ENCODE data around the gene KDM2A.
"Not testable (repeated sequence)": the region's sequence is repeated elsewhere in the genome, so short reads cannot be mapped to it uniquely, and the experiment has no call there.

KDM2A gene

DNA sequence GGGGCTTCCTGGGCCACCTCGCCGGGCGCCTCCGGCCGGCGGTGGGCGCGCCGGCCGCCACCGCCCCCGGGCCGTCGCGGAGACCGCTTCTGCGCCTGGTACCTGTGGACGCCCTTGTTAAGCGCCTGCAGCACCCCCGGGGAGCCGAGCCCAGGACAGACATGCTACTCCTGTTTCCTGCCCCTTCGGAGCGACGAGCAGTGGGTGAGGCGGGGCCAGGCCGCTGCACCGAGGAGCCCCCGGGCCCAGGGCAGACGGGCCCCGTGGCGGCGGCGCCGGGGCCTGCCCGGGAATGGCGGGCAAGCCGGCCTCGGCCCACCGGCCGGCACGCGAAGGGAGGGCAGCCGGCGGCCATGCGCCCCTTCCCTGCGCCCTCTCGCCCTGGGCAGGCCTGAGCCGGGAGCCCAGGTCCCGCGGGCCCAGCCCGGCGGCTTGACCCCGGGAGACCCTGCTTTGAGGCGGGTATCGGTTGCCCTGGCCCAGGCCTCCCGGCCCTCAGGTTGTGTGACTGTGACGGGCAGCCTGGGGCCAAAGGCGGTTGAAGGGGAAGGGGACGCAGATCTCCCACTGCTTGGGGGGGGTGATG is 789 bp upstream of the KDM2A start:
- Histone ChIP-seq H3K79me2 (ENCODE audit: control insufficient read depth, insufficient read depth, low read length) (peaks cover 35% of the 10 kb centered on the region), H2AK5ac (ENCODE audit: low read length) (no peak overlapping the region), H3K23ac (ENCODE audit: low read length) (peak overlapping the region; percentile 94), H3K27me3 (ENCODE audit: insufficient read depth, low read length, poor library complexity) (peaks cover 1% of the 10 kb centered on the region), H3K36me3 (ENCODE audit: control insufficient read depth, insufficient read depth, low read length) (no peaks in the 10 kb centered on the region), H3K4me1 (ENCODE audit: control insufficient read depth, low read depth, low read length) (no peaks in the 10 kb centered on the region), H3K4me2 (ENCODE audit: low read length) (peak overlapping the region; percentile 73), H2BK120ac (ENCODE audit: low read depth, low read length) (peak overlapping the region; percentile 89), H3K27ac (ENCODE audit: low read depth, low read length) (peak overlapping the region; percentile 95), H3K4me3 (ENCODE audit: low read length) (peak overlapping the region; percentile 7), H2BK5ac (ENCODE audit: low read length) (peak overlapping the region; percentile 35), H3K79me1 (ENCODE audit: low read length) (peaks cover 3% of the 10 kb centered on the region), H3K4ac (ENCODE audit: low read depth, low read length) (peak overlapping the region; percentile 97), H3K18ac (ENCODE audit: low read length) (peak overlapping the region; percentile 100), H4K5ac (ENCODE audit: low read length) (no peak overlapping the region), H3K9ac (ENCODE audit: low read length) (peak overlapping the region; percentile 77), H4K8ac (ENCODE audit: low read depth, low read length) (peak overlapping the region; percentile 96), H3K56ac (ENCODE audit: low read length) (peak overlapping the region; percentile 92), H2BK15ac (replicated peaks; ENCODE audit: low read depth) (peak overlapping the region; percentile 61)
- peak; percentile 57 for DNase-seq
- WGBS (ENCODE audit: extremely low coverage, insufficient coverage, low lambda C conversion rate): no CpG with 5 or more reads among the region's 59 CpGs

DNA sequence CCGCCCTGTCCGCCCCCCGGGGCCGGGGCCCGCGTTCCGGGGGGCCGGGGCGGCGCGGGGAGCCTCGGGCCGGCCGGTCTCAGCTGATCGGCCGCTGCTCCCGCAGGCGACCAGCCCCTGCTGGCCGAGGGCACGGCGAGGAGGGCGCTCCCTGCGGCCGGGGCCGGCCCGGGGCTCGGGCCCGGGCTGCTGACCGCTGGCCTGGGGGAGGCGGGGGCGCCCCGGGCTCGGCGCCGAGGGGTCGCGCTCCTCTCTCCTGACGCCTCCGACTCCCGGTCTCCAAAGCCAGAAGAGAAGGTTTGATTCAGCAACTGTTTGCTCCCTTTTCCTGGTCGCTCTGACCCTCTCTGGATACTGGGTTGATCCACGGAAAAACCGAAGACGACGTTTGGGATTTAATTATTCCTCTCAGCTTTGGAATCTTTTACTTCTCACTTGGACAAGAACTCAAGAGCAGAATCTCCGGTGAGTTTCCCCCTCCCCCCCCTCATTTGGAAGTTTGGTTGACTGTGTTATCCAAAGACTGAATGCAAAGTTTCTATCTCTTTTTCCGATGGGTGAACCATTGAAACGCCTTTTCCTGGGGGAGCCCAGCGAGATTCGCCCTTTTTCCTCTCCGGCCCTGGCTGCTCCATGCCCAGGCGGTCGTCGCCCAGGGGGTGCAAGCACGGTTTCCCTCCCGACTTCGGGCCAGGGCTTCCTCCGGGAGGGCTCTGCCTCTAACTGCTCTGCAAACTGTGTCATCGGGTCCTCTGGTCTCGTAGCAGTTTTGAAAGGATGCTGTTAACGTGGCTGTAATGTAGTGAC is 725 bp downstream of the KDM2A start:
- H4K5ac ChIP-seq (ENCODE audit: low read length): no peak overlapping the region
- peak overlapping the region; percentile 29 for H3K4me2 ChIP-seq (ENCODE audit: low read length)
- H3K4ac ChIP-seq (ENCODE audit: low read depth, low read length): peak overlapping the region; percentile 97
- H3K9ac ChIP-seq (ENCODE audit: low read length): peak overlapping the region; percentile 97
- H2AK5ac ChIP-seq (ENCODE audit: low read length): no peak overlapping the region
- peak overlapping the region; percentile 98 for H3K18ac ChIP-seq (ENCODE audit: low read length)
- peak overlapping the region; percentile 59 for H4K8ac ChIP-seq (ENCODE audit: low read depth, low read length)
- H3K4me3 ChIP-seq (ENCODE audit: low read length): peak overlapping the region; percentile 99
- peaks cover 1% of the 10 kb centered on the region for H3K27me3 ChIP-seq (ENCODE audit: insufficient read depth, low read length, poor library complexity)
- peaks cover 3% of the 10 kb centered on the region for H3K79me1 ChIP-seq (ENCODE audit: low read length)
- H3K36me3 ChIP-seq (ENCODE audit: control insufficient read depth, insufficient read depth, low read length): no peaks in the 10 kb centered on the region
- peak overlapping the region; percentile 95 for H3K56ac ChIP-seq (ENCODE audit: low read length)
- no peaks in the 10 kb centered on the region for H3K4me1 ChIP-seq (ENCODE audit: control insufficient read depth, low read depth, low read length)
- H2BK120ac ChIP-seq (ENCODE audit: low read depth, low read length): peak overlapping the region; percentile 90
- no peak overlapping the region for H2BK15ac ChIP-seq (replicated peaks; ENCODE audit: low read depth)
- H3K79me2 ChIP-seq (ENCODE audit: control insufficient read depth, insufficient read depth, low read length): peaks cover 41% of the 10 kb centered on the region
- H2BK5ac ChIP-seq (ENCODE audit: low read length): peak overlapping the region; percentile 45
- peak; percentile 41 for DNase-seq
- no CpG with 5 or more reads among the region's 61 CpGs for WGBS (ENCODE audit: extremely low coverage, insufficient coverage, low lambda C conversion rate)
- H3K27ac ChIP-seq (ENCODE audit: low read depth, low read length): peak overlapping the region; percentile 98
- H3K23ac ChIP-seq (ENCODE audit: low read length): peak overlapping the region; percentile 100

DNA sequence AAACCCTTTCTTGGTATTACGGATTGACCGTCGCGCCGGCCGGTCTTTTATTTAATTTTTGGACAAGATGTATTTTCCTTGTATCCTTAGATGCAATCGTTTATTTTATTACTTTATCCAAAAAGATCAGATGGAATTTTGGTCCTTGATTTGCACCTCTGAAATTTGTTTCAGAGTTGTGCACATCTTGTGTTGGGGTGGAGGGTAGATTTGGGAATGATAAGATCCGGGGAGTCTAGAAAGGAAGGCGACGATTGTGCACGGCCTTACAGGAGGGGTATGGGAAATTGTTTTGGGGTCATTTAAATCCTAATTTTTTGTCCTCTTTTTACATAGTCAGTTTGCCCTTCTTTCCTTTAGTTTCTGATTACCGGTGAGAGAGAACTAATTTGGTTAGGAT is 1.4 kb downstream of the KDM2A start:
- H3K36me3 ChIP-seq (ENCODE audit: control insufficient read depth, insufficient read depth, low read length): no peaks in the 10 kb centered on the region

DNA sequence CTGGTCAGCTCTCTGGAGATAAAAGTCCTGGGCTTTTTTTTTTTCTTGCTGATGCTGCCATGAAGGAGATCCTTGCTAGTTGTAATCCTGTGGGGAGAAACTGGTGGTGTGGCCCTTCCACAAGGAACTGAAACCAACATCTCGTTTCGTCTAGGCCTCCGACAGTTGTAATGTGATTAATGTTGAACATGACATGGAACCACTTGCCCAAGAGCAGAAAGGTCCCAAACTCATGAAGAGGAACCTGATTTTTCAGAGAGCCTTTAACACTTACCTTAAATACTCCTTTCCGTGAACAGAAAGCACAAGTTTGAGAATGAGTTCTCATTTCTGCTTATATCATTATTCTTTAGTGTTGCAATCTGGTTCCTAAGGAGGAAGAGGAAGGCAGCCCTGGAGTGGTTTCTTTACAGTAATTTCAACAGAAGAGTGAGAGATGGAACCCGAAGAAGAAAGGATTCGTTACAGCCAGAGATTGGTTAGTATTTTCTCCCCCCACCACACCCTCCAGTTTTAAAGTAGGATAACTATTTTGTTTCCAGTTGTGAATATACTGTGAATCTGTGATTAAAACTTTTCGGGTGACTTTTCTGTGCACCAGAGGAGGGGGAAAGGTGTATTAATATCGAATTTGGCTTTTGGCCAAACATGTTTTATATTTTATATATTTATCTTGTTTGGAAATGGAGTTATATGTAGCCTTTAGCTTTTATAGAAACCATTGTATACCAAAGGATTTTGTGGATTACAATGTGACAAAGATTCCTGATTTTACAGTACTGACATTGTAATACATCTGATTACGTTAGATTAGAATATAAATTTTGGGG is 2.0 kb downstream of the KDM2A start:
- H3K56ac ChIP-seq (ENCODE audit: low read length): peak overlapping the region; percentile 95
- peaks cover 45% of the 10 kb centered on the region for H3K79me2 ChIP-seq (ENCODE audit: control insufficient read depth, insufficient read depth, low read length)
- no peak overlapping the region for H2AK5ac ChIP-seq (ENCODE audit: low read length)
- H3K79me1 ChIP-seq (ENCODE audit: low read length): peaks cover 5% of the 10 kb centered on the region
- H2BK5ac ChIP-seq (ENCODE audit: low read length): no peak overlapping the region
- H3K4me2 ChIP-seq (ENCODE audit: low read length): peak overlapping the region; percentile 29
- no peak overlapping the region for H2BK15ac ChIP-seq (replicated peaks; ENCODE audit: low read depth)
- H4K8ac ChIP-seq (ENCODE audit: low read depth, low read length): no peak overlapping the region
- H3K9ac ChIP-seq (ENCODE audit: low read length): peak overlapping the region; percentile 97
- no peak for DNase-seq
- H2BK120ac ChIP-seq (ENCODE audit: low read depth, low read length): no peak overlapping the region
- H3K27ac ChIP-seq (ENCODE audit: low read depth, low read length): no peak overlapping the region
- no peaks in the 10 kb centered on the region for H3K36me3 ChIP-seq (ENCODE audit: control insufficient read depth, insufficient read depth, low read length)
- peaks cover 1% of the 10 kb centered on the region for H3K27me3 ChIP-seq (ENCODE audit: insufficient read depth, low read length, poor library complexity)
- no peak overlapping the region for H4K5ac ChIP-seq (ENCODE audit: low read length)
- H3K18ac ChIP-seq (ENCODE audit: low read length): no peak overlapping the region
- no peak overlapping the region for H3K23ac ChIP-seq (ENCODE audit: low read length)
- no CpG with 5 or more reads among the region's 9 CpGs for WGBS (ENCODE audit: extremely low coverage, insufficient coverage, low lambda C conversion rate)
- H3K4me3 ChIP-seq (ENCODE audit: low read length): peak overlapping the region; percentile 99
- no peaks in the 10 kb centered on the region for H3K4me1 ChIP-seq (ENCODE audit: control insufficient read depth, low read depth, low read length)
- H3K4ac ChIP-seq (ENCODE audit: low read depth, low read length): no peak overlapping the region

More for the DNA sequence above, 1.4 kb downstream of the KDM2A start:
- Histone ChIP-seq H3K18ac (ENCODE audit: low read length) (no peak overlapping the region), H3K4me1 (ENCODE audit: control insufficient read depth, low read depth, low read length) (no peaks in the 10 kb centered on the region), H4K5ac (ENCODE audit: low read length) (no peak overlapping the region), H3K56ac (ENCODE audit: low read length) (peak overlapping the region; percentile 95), H3K4ac (ENCODE audit: low read depth, low read length) (no peak overlapping the region), H2BK120ac (ENCODE audit: low read depth, low read length) (no peak overlapping the region), H3K4me2 (ENCODE audit: low read length) (peak overlapping the region; percentile 29), H3K79me2 (ENCODE audit: control insufficient read depth, insufficient read depth, low read length) (peaks cover 45% of the 10 kb centered on the region), H2BK15ac (replicated peaks; ENCODE audit: low read depth) (no peak overlapping the region), H3K9ac (ENCODE audit: low read length) (peak overlapping the region; percentile 97), H3K4me3 (ENCODE audit: low read length) (peak overlapping the region; percentile 99), H2BK5ac (ENCODE audit: low read length) (no peak overlapping the region), H3K79me1 (ENCODE audit: low read length) (peaks cover 5% of the 10 kb centered on the region), H3K27ac (ENCODE audit: low read depth, low read length) (no peak overlapping the region), H4K8ac (ENCODE audit: low read depth, low read length) (no peak overlapping the region), H2AK5ac (ENCODE audit: low read length) (no peak overlapping the region), H3K27me3 (ENCODE audit: insufficient read depth, low read length, poor library complexity) (peaks cover 1% of the 10 kb centered on the region), H3K23ac (ENCODE audit: low read length) (peak overlapping the region; percentile 100)
- no CpG with 5 or more reads among the region's 12 CpGs for WGBS (ENCODE audit: extremely low coverage, insufficient coverage, low lambda C conversion rate)
- no peak for DNase-seq

DNA sequence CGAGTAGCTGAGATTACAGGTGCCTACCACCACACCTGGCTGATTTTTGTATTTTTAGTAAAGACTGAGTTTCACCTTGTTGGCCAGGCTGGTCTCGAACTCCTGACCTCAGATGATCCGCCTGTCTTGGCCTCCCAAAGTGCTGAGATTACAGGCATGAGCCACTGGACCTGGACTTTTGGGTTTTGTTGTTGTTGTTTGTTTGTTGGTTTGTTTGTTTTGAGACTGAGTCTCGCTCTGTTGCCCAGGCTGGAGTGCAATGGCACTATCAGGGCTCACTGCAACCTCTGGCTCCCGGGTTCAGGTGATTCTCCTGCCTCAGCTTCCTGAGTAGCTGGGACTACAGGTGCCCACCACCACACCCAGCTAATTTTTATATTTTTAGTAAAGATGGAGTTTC is 4.7 kb downstream of the KDM2A start:
- not testable (repeated sequence) for H3K27ac ChIP-seq (ENCODE audit: low read depth, low read length); H3K27me3 ChIP-seq (ENCODE audit: insufficient read depth, low read length, poor library complexity); H3K4me3 ChIP-seq (ENCODE audit: low read length); H3K4ac ChIP-seq (ENCODE audit: low read depth, low read length); H3K9ac ChIP-seq (ENCODE audit: low read length); H3K23ac ChIP-seq (ENCODE audit: low read length); H4K8ac ChIP-seq (ENCODE audit: low read depth, low read length); H2BK15ac ChIP-seq (replicated peaks; ENCODE audit: low read depth); DNase-seq; H3K18ac ChIP-seq (ENCODE audit: low read length); H2AK5ac ChIP-seq (ENCODE audit: low read length); H2BK120ac ChIP-seq (ENCODE audit: low read depth, low read length); H3K56ac ChIP-seq (ENCODE audit: low read length); H4K5ac ChIP-seq (ENCODE audit: low read length); H2BK5ac ChIP-seq (ENCODE audit: low read length); H3K4me2 ChIP-seq (ENCODE audit: low read length); H3K4me1 ChIP-seq (ENCODE audit: control insufficient read depth, low read depth, low read length); H3K36me3 ChIP-seq (ENCODE audit: control insufficient read depth, insufficient read depth, low read length)
- Histone ChIP-seq H3K79me1 (ENCODE audit: low read length) (peaks cover 10% of the 10 kb centered on the region), H3K79me2 (ENCODE audit: control insufficient read depth, insufficient read depth, low read length) (peaks cover 59% of the 10 kb centered on the region)
- no CpG with 5 or more reads among the region's 5 CpGs for WGBS (ENCODE audit: extremely low coverage, insufficient coverage, low lambda C conversion rate)

All from mesendoderm (in vitro differentiated cells).